Measurements from ENCODE around the gene PGLYRP2. TPM values are rescaled to one million over a fixed set of nuclear protein-coding genes. Genes with fewer than 3 reads are reported as not detected.
A peak's percentile ranks its signal among the peaks of the same experiment; 100 is the strongest.

PGLYRP2 gene
- total RNA-seq, 1 experiment from 2014 or later: not detected

- peaks cover 15 to 16% of the 10 kb centered on the region in 2 experiments; a peak in 3 of 4 replicates for H3K4me1 ChIP-seq (ENCODE audit: control insufficient read depth in 1 of 2, insufficient read depth in 2 of 2, low read length in 2 of 2)
- no peak overlapping the region for H2AFZ ChIP-seq (ENCODE audit: low read depth, low read length, poor library complexity, severe bottlenecking)
- H3K9me3 ChIP-seq (ENCODE audit: control insufficient read depth in 1 of 2, insufficient read depth in 1 of 2, low read depth in 1 of 2, low read length in 2 of 2): no peaks in the 10 kb centered on the region
- H3K27ac ChIP-seq (ENCODE audit: low read depth, low read length): no peak overlapping the region
- ChIA-PET RAD21 (ENCODE audit: low non-redundant PET in 1 of 2, low total read pairs in 2 of 2, uncharacterized antibody in 2 of 2, unreplicated experiment in 2 of 2) (interaction anchor here (0.5 to 1.5 kb wide), 6 partner anchors 15 to 328 kb away, joined by 3 to 9 read pairs (median 4); partner anchors contain the start of gene AKAP8 (in 1 of the 2)), CTCF (interaction anchor here (0.7 to 5.7 kb wide), 11 partner anchors 13 to 258 kb away, joined by 3 to 68 read pairs (median 4); partner anchors contain the start of gene AKAP8), POLR2A (interaction anchor here (0.6 to 3.0 kb wide), 15 partner anchors 10 to 656 kb away, joined by 3 to 22 read pairs (median 4); partner anchors contain the start of genes AKAP8 and TPM4)
- peaks cover 14 to 20% of the 10 kb centered on the region in 2 experiments; a peak in 3 of 4 replicates for H3K36me3 ChIP-seq (ENCODE audit: control insufficient read depth in 1 of 2, insufficient read depth in 2 of 2, low read length in 2 of 2)
- H3K27me3 ChIP-seq (ENCODE audit: insufficient read depth, low read length): no peaks in the 10 kb centered on the region
- intact Hi-C loops (cut with micrococcal nuclease): loop anchor here (1.0 to 2.0 kb wide), 2 partner anchors 39 to 137 kb away; no protein-coding TSS in a partner anchor
- H3K4me2 ChIP-seq (ENCODE audit: low read length): peak overlapping the region; percentile 85
- peak overlapping the region; percentile 46 for H3K9ac ChIP-seq (ENCODE audit: low read length)
- ATAC-seq (no peak), DNase-seq (ENCODE audit: low read depth, low spot score) (no peak)
- TF ChIP-seq ZBTB33 (IDR thresholded peaks at IDR 0.05; ENCODE audit: extremely low read depth, insufficient replicate concordance, low read length) (no peak), CTCF (IDR thresholded peaks at IDR 0.05 in 2 of 3, conservative IDR thresholded peaks at IDR 0.05 in 1 of 3; ENCODE audit: borderline replicate concordance in 1 of 3, insufficient read depth in 1 of 3, low read depth in 2 of 3, low read length in 2 of 3) (0 out of 6 replicates have a peak, but pooled peaks of 2 of the 3 experiments have one; percentile 3 to 12)
- peak overlapping the region; percentile 36 to 100 for H3K4me3 ChIP-seq (replicated peaks in 1 of 2; ENCODE audit: low read depth in 1 of 2, low read length in 2 of 2)
- BruUV-seq (replicated peaks): no TSS peak
- peaks cover 41% of the 10 kb centered on the region for H3K79me2 ChIP-seq (ENCODE audit: insufficient read depth, low read length)
- H4K20me1 ChIP-seq (ENCODE audit: insufficient read depth): no peaks in the 10 kb centered on the region; the same call in 1 of the 2 replicates
- H3K9me2 ChIP-seq (ENCODE audit: insufficient read depth): no peaks in the 10 kb centered on the region
These were observed 59.8 kb downstream of the PGLYRP2 start for GRCh38 chr19:15419413-15420025.

MicroRNAs encoded within 50 kb of the gene (microRNA counts, 767-probe panel; counts per million panel counts)
- microRNA hsa-miR-1470: not detected

Small RNA genes lying within 50 kb of the gene (microRNA-seq; reads per million reads assigned to microRNA genes)
- gene MIR1470 (ENCODE audit: borderline number of aligned reads): not detected

Other genes with a start within 250 kb of the PGLYRP2 start
- gene EPHX3, start 247.1 kb downstream of the PGLYRP2 start, total RNA-seq (2021; ENCODE audit: unreplicated experiment): 0.12 TPM
- 52.9 TPM for gene BRD4, start 147.0 kb downstream of the PGLYRP2 start, total RNA-seq (2021; ENCODE audit: unreplicated experiment)
- gene AKAP8, start 99.7 kb downstream of the PGLYRP2 start, total RNA-seq (2021; ENCODE audit: unreplicated experiment): 50.6 TPM
- 106 TPM for gene AKAP8L, start 60.5 kb downstream of the PGLYRP2 start, total RNA-seq (2021; ENCODE audit: unreplicated experiment)
- gene WIZ, start 29.5 kb downstream of the PGLYRP2 start, total RNA-seq (2021; ENCODE audit: unreplicated experiment): 28.4 TPM
- gene RASAL3, start 15.0 kb downstream of the PGLYRP2 start, total RNA-seq (2021; ENCODE audit: unreplicated experiment): 0.57 TPM
- gene CYP4F22, start 29.0 kb upstream of the PGLYRP2 start, total RNA-seq (2021; ENCODE audit: unreplicated experiment): 4.9 TPM
- not detected for gene CYP4F8, start 135.7 kb upstream of the PGLYRP2 start, total RNA-seq (2021; ENCODE audit: unreplicated experiment)
- 3.6 TPM for gene CYP4F3, start 161.4 kb upstream of the PGLYRP2 start, total RNA-seq (2021; ENCODE audit: unreplicated experiment)
- 4.4 TPM for gene CYP4F12, start 193.6 kb upstream of the PGLYRP2 start, total RNA-seq (2021; ENCODE audit: unreplicated experiment)
- gene OR10H2, start 248.5 kb upstream of the PGLYRP2 start, total RNA-seq (2021; ENCODE audit: unreplicated experiment): not detected